HCT116 (cell line): ENCODE measurements around the gene KCNJ14.

Experiments
- ATF3 ChIP-seq: IDR thresholded peaks from 2 replicates; pipeline ENCODE4 v1.6.1; 2012
- CEBPB ChIP-seq: IDR thresholded peaks from 2 replicates; pipeline ENCODE4 v1.6.1; 2012; ENCODE audit warnings: low read depth
- CTCF ChIP-seq, 3 experiments: fragments of 200-600 bp in 1 of 3; sonication (generic) in 1 of 3; IDR thresholded peaks in 2 of 3; conservative IDR thresholded peaks in 1 of 3; 2 replicates each; pipeline ENCODE4 v1.5.1; 2012 to 2017; ENCODE audit warnings: low read depth in 2 of 3, low read length in 2 of 3, antibody characterized with exemption in 1 of 3, borderline replicate concordance in 1 of 3, control low read depth in 1 of 3, mild to moderate bottlenecking in 1 of 3, mixed read lengths in 1 of 3, mixed run types in 1 of 3, moderate library complexity in 1 of 3; ENCODE audit not compliant: insufficient read depth in 1 of 3
- EGR1 ChIP-seq: IDR thresholded peaks from 2 replicates; pipeline ENCODE4 v1.6.1; 2012; ENCODE audit warnings: low read depth
- EZH2 ChIP-seq: fragments of 200-600 bp; sonication (generic); IDR thresholded peaks from 2 replicates; pipeline ENCODE4 v1.6.1; 2017; ENCODE audit warnings: antibody characterized with exemption, mixed run types
- EZH2phosphoT487 ChIP-seq: fragments of 200-600 bp; IDR thresholded peaks from 2 replicates; pipeline ENCODE4 v1.6.1; 2018; ENCODE audit warnings: antibody characterized with exemption, borderline replicate concordance
- MAX ChIP-seq: IDR thresholded peaks from 2 replicates; pipeline ENCODE4 v1.6.1; 2012
- POLR2A ChIP-seq: IDR thresholded peaks from 2 replicates; pipeline ENCODE4 v1.7.0; 2011; ENCODE audit warnings: borderline replicate concordance; ENCODE audit not compliant: insufficient read depth, insufficient read length; ENCODE audit errors: extremely low read depth
- RAD21 ChIP-seq: IDR thresholded peaks from 2 replicates; pipeline ENCODE4 v1.6.1; 2012; ENCODE audit warnings: low read depth, mild to moderate bottlenecking
- REST ChIP-seq: IDR thresholded peaks from 2 replicates; pipeline ENCODE4 v1.6.1; 2012; ENCODE audit warnings: low read depth
- TCF7L2 ChIP-seq: IDR thresholded peaks from 2 replicates; pipeline ENCODE4 v1.7.0; 2011; ENCODE audit warnings: borderline replicate concordance, inconsistent platforms; ENCODE audit not compliant: insufficient read depth, insufficient read length; ENCODE audit errors: extremely low read depth
- YY1 ChIP-seq: IDR thresholded peaks from 2 replicates; pipeline ENCODE4 v1.6.1; 2011; ENCODE audit warnings: low read length, low read depth, moderate library complexity, mild to moderate bottlenecking; ENCODE audit not compliant: insufficient replicate concordance; ENCODE audit errors: extremely low read depth
- ZFX ChIP-seq: fragments of 450-650 bp; IDR thresholded peaks from 2 replicates; pipeline ENCODE4 v1.6.1; 2017

- no peak for TF ChIP-seq ZFX
- no peak for TF ChIP-seq EZH2
- TF ChIP-seq CTCF (IDR thresholded peaks at IDR 0.05 in 2 of 3, conservative IDR thresholded peaks at IDR 0.05 in 1 of 3; ENCODE audit: borderline replicate concordance in 1 of 3, insufficient read depth in 1 of 3, low read depth in 2 of 3, low read length in 2 of 3), result no peak
- TF ChIP-seq ATF3, result no peak
- no peak for TF ChIP-seq YY1
- TF ChIP-seq REST, result no peak
- TF ChIP-seq POLR2A, result no peak
- TF ChIP-seq RAD21, result no peak
- TF ChIP-seq EGR1, result no peak
- TF ChIP-seq MAX, result no peak
- no peak for TF ChIP-seq CEBPB
- no peak for TF ChIP-seq EZH2phosphoT487
- TF ChIP-seq TCF7L2, result no peak
Observed at GRCh38 chr19:48433337-48433736, 22.0 kb upstream of the KCNJ14 start.
